CD14-positive monocyte (primary cell): Measurements from ENCODE around the gene GRIA3. TPM values are rescaled to one million over a fixed set of nuclear protein-coding genes. Genes with fewer than 3 reads are reported as not detected.

Experiments used
- DNase-seq, 3 donors: peaks; one replicate each; pipeline ENCODE4 v3.0.0-alpha.2; 2011 to 2022
- H2AFZ ChIP-seq: 2 replicates; pipeline ENCODE4 v1.6.0; 2012; ENCODE audit warnings: mild to moderate bottlenecking, low read depth, low read length, inconsistent platforms; ENCODE audit not compliant: insufficient read depth, poor library complexity, severe bottlenecking
- H3K27ac ChIP-seq, 2 donors: 1 replicate in 1 of 2; 2 replicates in 1 of 2; pipeline ENCODE4 v1.5.1; 2012 to 2013; ENCODE audit warnings: low read length in 2 of 2, control low read depth in 1 of 2, inconsistent platforms in 1 of 2, low read depth in 1 of 2, mild to moderate bottlenecking in 1 of 2
- H3K27me3 ChIP-seq, 2 donors: one replicate each; pipeline versions ENCODE4 v1.6.0 to v1.6.1; 2011 to 2013; ENCODE audit warnings: low read length in 2 of 2; ENCODE audit not compliant: control insufficient read depth in 2 of 2, insufficient read depth in 2 of 2
- H3K36me3 ChIP-seq, 2 donors: replicated peaks in 1 of 2; 1 replicate in 1 of 2; 2 replicates in 1 of 2; pipeline versions ENCODE4 v1.5.1 to v1.6.1; 2012 to 2013; ENCODE audit warnings: low read length in 2 of 2, control low read depth in 1 of 2, inconsistent platforms in 1 of 2, mild to moderate bottlenecking in 1 of 2; ENCODE audit not compliant: insufficient read depth in 2 of 2, control insufficient read depth in 1 of 2
- H3K4me1 ChIP-seq, 2 donors: 1 replicate in 1 of 2; 2 replicates in 1 of 2; pipeline versions ENCODE4 v1.5.1 to v1.6.1; 2012 to 2013; ENCODE audit warnings: low read length in 2 of 2, control low read depth in 1 of 2, inconsistent platforms in 1 of 2, mild to moderate bottlenecking in 1 of 2, moderate library complexity in 1 of 2; ENCODE audit not compliant: insufficient read depth in 2 of 2, control insufficient read depth in 1 of 2
- H3K4me2 ChIP-seq: replicated peaks from 2 replicates; pipeline ENCODE3; 2012; ENCODE audit warnings: low read length, moderate library complexity, mild to moderate bottlenecking; ENCODE audit not compliant: poor library complexity, severe bottlenecking; ENCODE audit errors: extremely low read depth
- H3K4me3 ChIP-seq, 3 experiments: fragments of 200-600 bp in 1 of 3; sonication (generic) in 1 of 3; replicated peaks in 1 of 3; 1 replicate in 2 of 3; 2 replicates in 1 of 3; pipeline ENCODE4 v1.5.1; 2011 to 2013; ENCODE audit warnings: low read length in 3 of 3, mild to moderate bottlenecking in 3 of 3, control low read depth in 2 of 3, low read depth in 2 of 3, inconsistent platforms in 1 of 3, moderate library complexity in 1 of 3
- H3K79me2 ChIP-seq: 2 replicates; pipeline ENCODE4 v1.6.0; 2012; ENCODE audit warnings: mild to moderate bottlenecking, control low read depth, inconsistent platforms, low read length, moderate library complexity; ENCODE audit not compliant: insufficient read depth
- H3K9ac ChIP-seq: 2 replicates; pipeline ENCODE4 v1.6.0; 2017; ENCODE audit warnings: low read length, mild to moderate bottlenecking; ENCODE audit not compliant: insufficient read depth, poor library complexity, severe bottlenecking
- H3K9me3 ChIP-seq, 2 donors: replicated peaks in 1 of 2; 1 replicate in 1 of 2; 2 replicates in 1 of 2; pipeline versions ENCODE4 v1.5.1 to v1.6.1; 2012 to 2013; ENCODE audit warnings: low read length in 2 of 2, control low read depth in 1 of 2; ENCODE audit not compliant: control insufficient read depth in 1 of 2, insufficient read depth in 1 of 2
- H4K20me1 ChIP-seq: 2 replicates; pipeline ENCODE4 v1.6.0; 2012; ENCODE audit warnings: mild to moderate bottlenecking, low read length, control low read depth, moderate library complexity; ENCODE audit not compliant: insufficient read depth
- H3K27ac Mint-ChIP-seq, 7 donors: one replicate each; pipeline ENCODE4 v1.8.0; 2020; ENCODE audit warnings: mild to moderate bottlenecking in 7 of 7, mixed read lengths in 7 of 7, moderate library complexity in 6 of 7, inconsistent platforms in 2 of 7
- H3K27me3 Mint-ChIP-seq, 3 donors: one replicate each; pipeline ENCODE4 v1.8.0; 2021 to 2022; ENCODE audit warnings: low read depth in 3 of 3, mild to moderate bottlenecking in 3 of 3, mixed read lengths in 3 of 3, moderate library complexity in 3 of 3, inconsistent platforms in 1 of 3
- H3K36me3 Mint-ChIP-seq, 2 donors: one replicate each; pipeline ENCODE4 v1.8.0; 2020; ENCODE audit warnings: mixed read lengths in 2 of 2, inconsistent platforms in 1 of 2, mild to moderate bottlenecking in 1 of 2
- H3K4me1 Mint-ChIP-seq: one replicate; pipeline ENCODE4 v1.8.0; 2020; ENCODE audit warnings: mild to moderate bottlenecking, mixed read lengths
- H3K4me3 Mint-ChIP-seq, 2 donors: one replicate each; pipeline ENCODE4 v1.8.0; 2020; ENCODE audit warnings: mild to moderate bottlenecking in 2 of 2, mixed read lengths in 2 of 2, moderate library complexity in 1 of 2
- H3K9me3 Mint-ChIP-seq, 7 donors: one replicate each; pipeline ENCODE4 v1.8.0; 2020 to 2022; ENCODE audit warnings: mixed read lengths in 7 of 7, mild to moderate bottlenecking in 6 of 7, moderate library complexity in 6 of 7, inconsistent platforms in 2 of 7
- CTCF ChIP-seq: fragments of 200-600 bp; IDR thresholded peaks from one replicate; pipeline ENCODE4 v1.8.0; 2022; ENCODE audit warnings: antibody characterized with exemption, mild to moderate bottlenecking
- WGBS: methylation state at CpG from one replicate; pipeline ENCODE4 v1.1.5; 2013; ENCODE audit warnings: missing lambda C conversion rate; ENCODE audit not compliant: insufficient coverage; 5-methylcytosine and 5-hydroxymethylcytosine counted together
- intact Hi-C, 2 donors: fragments of 100-400 bp; cut with micrococcal nuclease; formaldehyde crosslinking; loops; one replicate each; pipeline versions ENCODE4 v1.15.0 to v1.15.1; 2023
- polyA plus RNA-seq, 3 donors: library from polyadenylated mRNA; depleted of rRNA in 1 of 3; unstranded in 2 of 3; stranded (reverse) in 1 of 3; fragments of 300-500 nt in 2 of 3; fragments of >200 nt in 1 of 3; fragmentation: Illumina TruSeq in 2 of 3; gene quantifications; 1 replicate in 2 of 3; 2 replicates in 1 of 3; pipeline ENCODE4 v1.2.3, GENCODE V29; 2012 to 2021

GRIA3 gene
- polyA plus RNA-seq, 3 donors, result not detected

GRCh38 chrX:123464709-123465108, 280.6 kb downstream of the GRIA3 start:
- intact Hi-C loops, result no loop called here

GRCh38 chrX:123468481-123468880, 284.4 kb downstream of the GRIA3 start:
- Histone ChIP-seq H3K4me2 (no peak overlapping the region), H3K9me3 (no peaks in the 10 kb centered on the region), H3K9ac (no peak overlapping the region), H3K36me3 (no peaks in the 10 kb centered on the region), H3K79me2 (no peaks in the 10 kb centered on the region), H3K4me1 (no peaks in the 10 kb centered on the region), H2AFZ (no peak overlapping the region), H3K27me3 (no peaks in the 10 kb centered on the region), H3K27ac (no peak overlapping the region), H4K20me1 (no peaks in the 10 kb centered on the region), H3K4me3 (no peak overlapping the region)
- Mint-ChIP-seq H3K4me3 (no peak overlapping the region), H3K27ac (no peak overlapping the region), H3K4me1 (no peaks in the 10 kb centered on the region), H3K9me3 (peaks cover 0 to 3% (median 0%) of the 10 kb centered on the region in 7 donors), H3K27me3 (peaks cover 0 to 2% (median 0%) of the 10 kb centered on the region in 3 donors), H3K36me3 (no peaks in the 10 kb centered on the region)
- no peak for TF ChIP-seq CTCF
- DNase-seq, result no peak
- no CpG with 5 or more reads among the region's 4 CpGs for WGBS
- intact Hi-C loops, result no loop called here

More at GRCh38 chrX:123464709-123465108, 280.6 kb downstream of the GRIA3 start:
- peaks cover 0 to 4% (median 0%) of the 10 kb centered on the region in 7 donors for H3K9me3 Mint-ChIP-seq
- Histone ChIP-seq H3K79me2 (no peaks in the 10 kb centered on the region), H3K9ac (no peak overlapping the region), H3K4me2 (no peak overlapping the region), H2AFZ (no peak overlapping the region), H3K27me3 (no peaks in the 10 kb centered on the region), H4K20me1 (no peaks in the 10 kb centered on the region), H3K4me1 (no peaks in the 10 kb centered on the region), H3K4me3 (no peak overlapping the region), H3K27ac (no peak overlapping the region), H3K9me3 (no peaks in the 10 kb centered on the region), H3K36me3 (no peaks in the 10 kb centered on the region)
- H3K4me3 Mint-ChIP-seq, result no peak overlapping the region
- H3K36me3 Mint-ChIP-seq, result no peaks in the 10 kb centered on the region
- TF ChIP-seq CTCF, result no peak
- peaks cover 0 to 2% (median 0%) of the 10 kb centered on the region in 3 donors for H3K27me3 Mint-ChIP-seq
- 83% methylated on average over 2 of the region's 10 CpGs for WGBS
- no peaks in the 10 kb centered on the region for H3K4me1 Mint-ChIP-seq
- H3K27ac Mint-ChIP-seq, result no peak overlapping the region
- DNase-seq, result no peak
